M059J (cell line): ENCODE results near the gene ARHGEF1. TPM values are rescaled to one million over a fixed set of nuclear protein-coding genes. Genes with fewer than 3 reads are reported as not detected.

Experiments
- DNase-seq: peaks from one replicate; pipeline ENCODE4 v3.0.0-alpha.2; 2012; ENCODE audit warnings: low read depth
- total RNA-seq: library from RNA; depleted of rRNA; stranded (reverse); fragments of >200 nt; shearing (Covaris generic); gene quantifications from 2 replicates; pipeline ENCODE4 v1.2.3, GENCODE V29; 2014; rRNA removed

The ARHGEF1 gene, protein sequence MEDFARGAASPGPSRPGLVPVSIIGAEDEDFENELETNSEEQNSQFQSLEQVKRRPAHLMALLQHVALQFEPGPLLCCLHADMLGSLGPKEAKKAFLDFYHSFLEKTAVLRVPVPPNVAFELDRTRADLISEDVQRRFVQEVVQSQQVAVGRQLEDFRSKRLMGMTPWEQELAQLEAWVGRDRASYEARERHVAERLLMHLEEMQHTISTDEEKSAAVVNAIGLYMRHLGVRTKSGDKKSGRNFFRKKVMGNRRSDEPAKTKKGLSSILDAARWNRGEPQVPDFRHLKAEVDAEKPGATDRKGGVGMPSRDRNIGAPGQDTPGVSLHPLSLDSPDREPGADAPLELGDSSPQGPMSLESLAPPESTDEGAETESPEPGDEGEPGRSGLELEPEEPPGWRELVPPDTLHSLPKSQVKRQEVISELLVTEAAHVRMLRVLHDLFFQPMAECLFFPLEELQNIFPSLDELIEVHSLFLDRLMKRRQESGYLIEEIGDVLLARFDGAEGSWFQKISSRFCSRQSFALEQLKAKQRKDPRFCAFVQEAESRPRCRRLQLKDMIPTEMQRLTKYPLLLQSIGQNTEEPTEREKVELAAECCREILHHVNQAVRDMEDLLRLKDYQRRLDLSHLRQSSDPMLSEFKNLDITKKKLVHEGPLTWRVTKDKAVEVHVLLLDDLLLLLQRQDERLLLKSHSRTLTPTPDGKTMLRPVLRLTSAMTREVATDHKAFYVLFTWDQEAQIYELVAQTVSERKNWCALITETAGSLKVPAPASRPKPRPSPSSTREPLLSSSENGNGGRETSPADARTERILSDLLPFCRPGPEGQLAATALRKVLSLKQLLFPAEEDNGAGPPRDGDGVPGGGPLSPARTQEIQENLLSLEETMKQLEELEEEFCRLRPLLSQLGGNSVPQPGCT
- 41.7 and 43.9 TPM in 2 replicates for total RNA-seq

DNA sequence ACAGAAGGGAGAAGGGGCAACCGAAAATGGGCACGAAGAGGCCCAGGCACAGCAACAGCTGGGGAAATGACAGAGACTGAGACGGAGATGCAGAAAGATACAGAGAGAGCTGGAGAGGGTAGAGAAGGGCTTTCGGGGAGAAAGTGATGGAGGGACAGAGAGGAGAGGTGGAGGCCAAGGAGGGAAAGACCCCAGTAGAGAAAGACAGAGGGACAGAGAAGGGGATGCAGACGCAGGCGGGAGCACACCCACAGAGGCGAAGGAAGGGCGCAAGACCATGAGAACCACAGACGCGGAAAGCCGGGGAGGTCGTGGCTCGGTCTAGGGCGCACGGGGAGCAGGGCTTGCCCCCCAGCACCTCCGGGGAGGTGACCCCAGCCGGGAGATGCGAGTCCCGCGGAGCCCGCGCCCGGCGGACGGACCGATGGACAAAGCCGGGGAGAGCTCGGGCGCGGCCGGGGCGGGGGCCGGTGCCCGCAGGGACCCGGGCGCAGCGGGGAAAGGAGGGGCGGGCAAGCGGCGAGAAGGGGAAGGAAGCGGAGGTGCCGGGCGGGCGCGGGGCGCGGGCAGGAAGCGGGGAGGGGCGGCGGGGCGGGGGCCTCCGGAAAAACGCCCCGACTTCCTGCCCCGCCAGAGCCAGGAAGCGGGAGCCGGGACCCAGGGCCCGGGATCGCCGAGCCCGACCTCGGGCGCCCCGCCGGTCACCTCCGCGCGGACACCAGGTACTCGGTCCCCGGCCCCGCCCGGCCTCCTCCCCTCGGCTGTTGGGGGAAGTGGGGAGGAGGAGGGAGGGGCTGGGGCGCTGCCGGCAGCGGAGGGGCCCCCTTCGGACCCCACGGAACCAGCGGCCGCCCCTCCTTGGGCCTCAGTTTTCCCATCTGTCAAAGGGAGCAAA is at the start of gene ARHGEF1:
ARHGEF1 (plus strand) TSS at position 617 of the 895 bp plus-strand sequence. CDS start 4,899 bp downstream, outside the sequence.
- peak; percentile 45 for DNase-seq

DNA sequence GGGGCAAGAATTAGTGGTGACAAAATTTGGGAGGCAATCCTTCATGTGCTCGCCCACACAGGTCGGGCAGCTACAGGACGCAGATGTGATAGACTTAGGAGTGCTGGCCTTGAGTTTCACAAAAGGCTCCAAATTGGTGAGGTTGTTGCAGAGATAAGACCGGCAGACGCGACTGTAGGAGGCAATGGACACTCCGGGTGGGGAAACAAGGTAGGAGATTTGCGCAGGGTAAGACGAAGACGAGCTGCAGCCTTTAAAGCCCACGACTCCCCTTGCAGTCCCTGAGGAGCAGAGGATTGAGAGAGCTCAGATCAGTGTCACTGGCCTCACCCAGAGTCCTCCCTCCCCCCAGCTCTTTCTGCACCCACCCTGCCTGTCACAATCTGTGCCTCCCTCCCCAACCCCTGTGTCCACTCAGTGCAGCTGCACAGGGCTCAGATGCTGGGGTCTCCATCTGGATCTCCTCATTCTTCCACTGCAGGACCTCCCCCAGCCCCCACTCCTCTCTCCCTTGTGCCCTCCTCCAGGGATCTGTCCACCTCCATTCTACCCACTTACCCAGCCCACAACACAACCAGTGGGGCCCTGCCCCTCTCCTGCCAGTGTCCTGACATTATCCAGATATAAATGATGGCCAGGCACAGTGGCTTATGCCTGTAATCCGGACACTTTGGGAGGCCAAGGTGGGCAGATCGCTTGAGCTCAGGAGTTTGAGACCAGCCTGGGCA is 44.8 kb upstream of the ARHGEF1 start:
- no peak for DNase-seq

DNA sequence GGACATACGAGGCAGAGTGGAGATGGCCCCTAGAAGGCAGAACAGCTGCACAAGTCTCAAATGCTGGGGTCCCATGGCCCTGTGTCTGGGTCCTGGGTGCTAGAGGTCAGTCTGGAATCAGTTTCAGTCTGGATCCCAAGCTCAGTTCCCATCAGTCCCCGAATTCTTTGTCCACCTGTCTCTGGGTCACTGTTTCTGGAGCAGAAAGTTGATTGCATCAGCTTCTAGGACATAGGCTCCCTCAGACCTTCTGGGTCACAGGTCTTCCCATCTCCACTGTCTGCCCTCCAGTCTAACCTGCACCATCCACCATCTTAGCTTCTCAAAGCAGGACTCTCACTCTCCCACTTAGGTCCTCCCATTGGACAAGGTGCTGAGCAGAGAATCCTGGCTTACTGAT is 43.8 kb upstream of the ARHGEF1 start:
- no peak for DNase-seq

DNA sequence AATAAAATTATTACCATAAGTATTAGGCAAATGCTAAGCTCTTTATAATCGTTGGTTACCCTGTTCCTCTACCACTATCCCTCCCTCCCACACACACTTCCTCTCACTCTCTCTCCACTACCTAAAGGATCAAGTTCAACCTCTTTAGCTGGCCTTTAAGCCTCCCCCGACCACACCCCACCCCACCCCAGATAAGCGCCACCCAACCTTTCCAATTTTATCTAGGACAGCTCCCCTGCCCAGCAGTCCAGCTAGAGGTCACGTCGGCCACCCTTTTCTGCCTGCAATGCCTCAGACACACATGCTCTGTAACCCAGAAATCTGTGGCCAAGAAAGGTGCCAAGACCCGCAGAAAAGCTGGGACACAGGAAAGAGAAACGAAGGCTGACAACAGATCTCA is 39.6 kb upstream of the ARHGEF1 start:
- no peak for DNase-seq

DNA sequence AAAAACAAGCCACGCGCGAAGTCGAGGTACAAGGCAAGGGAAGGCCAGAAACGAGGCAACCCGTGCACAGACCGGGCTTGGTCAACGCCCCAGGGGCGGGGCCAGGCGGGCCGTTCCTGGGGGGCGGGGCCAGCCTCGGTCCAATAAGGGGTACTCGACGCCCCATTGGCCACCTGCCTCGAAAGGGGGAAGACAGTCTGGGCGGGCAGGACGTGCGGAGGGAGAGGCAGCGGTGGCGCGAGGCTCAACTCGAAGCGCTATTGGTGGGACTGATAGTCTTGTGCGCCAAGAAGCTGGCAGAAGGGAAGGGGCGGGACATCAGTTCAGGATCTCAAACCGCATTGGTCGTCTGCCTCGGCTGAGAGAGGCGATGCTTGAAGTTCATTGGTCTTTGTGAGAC is 38.4 kb upstream of the ARHGEF1 start, which contains the start of gene LYPD4:
LYPD4 (minus strand) TSS at position 83 of the 400 bp plus-strand sequence. CDS start 5,398 bp downstream, outside the sequence.
- no peak for DNase-seq

DNA sequence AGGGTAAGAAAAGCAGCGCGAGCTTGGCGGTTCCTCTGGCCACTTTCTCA is 38.2 kb upstream of the ARHGEF1 start, which contains the start of gene DMRTC2:
DMRTC2 (plus strand) TSS at position 42 of the 50 bp plus-strand sequence. CDS start 2,387 bp downstream, outside the sequence.
- DNase-seq = no peak

DNA sequence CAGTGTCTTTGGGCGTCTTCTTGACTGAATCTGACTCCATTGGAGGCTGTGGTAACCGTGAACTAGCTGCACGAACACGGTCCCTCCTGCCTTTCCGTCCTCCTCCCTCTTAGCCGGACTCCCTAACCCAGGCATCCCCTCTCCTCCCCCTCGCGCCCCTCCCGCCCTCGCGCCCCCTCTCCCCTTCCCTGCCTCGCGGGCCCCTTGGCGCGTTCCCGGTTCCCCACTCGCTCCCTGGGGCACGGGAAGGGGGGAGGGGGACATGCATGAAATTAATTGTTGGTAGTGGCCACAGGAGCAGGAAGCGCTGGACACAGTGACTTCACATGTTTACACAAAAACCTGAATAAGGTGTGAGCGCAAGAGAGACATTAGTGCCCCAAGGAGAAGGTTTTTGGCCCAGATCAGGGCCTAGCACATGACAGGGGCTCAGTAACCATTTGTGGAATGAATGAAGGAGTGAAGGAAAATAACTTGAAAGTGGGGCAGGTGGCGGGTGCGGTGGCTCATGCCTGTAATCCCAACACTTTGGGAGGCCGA is 37.9 kb upstream of the ARHGEF1 start:
- DNase-seq = no peak

DNA sequence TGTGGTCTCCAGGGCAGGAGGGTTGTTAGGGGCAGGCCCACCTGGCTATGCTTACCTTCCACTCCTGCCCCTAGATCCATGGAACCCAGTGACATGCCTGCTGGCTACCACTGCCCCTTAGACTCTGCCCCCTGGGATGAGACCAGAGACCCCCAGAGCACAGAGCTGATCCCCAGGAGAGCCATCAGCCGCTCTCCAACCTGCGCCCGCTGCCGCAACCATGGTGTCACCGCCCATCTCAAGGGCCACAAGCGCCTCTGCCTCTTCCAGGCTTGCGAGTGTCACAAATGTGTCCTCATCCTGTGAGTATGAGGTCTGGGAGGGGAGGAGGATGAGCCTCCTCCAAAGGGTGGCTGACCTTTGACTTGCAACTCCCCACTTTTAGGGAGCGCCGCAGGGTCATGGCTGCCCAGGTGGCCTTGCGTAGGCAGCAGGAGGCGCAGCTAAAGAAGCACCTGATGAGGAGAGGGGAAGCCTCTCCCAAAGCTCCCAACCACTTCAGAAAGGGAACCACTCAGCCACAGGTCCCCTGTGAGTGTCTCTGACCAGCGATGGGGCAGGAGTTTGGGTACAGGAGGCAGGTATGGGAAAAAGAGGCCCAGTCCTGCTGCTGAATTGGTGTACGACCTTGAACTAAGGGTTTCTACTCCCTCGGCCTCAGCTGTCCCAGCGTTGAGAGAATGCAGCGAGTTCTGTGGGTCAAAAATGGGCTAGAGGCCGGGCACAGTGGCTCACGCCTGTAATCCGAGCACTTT is 35.5 kb upstream of the ARHGEF1 start:
- DNase-seq = no peak

DNA sequence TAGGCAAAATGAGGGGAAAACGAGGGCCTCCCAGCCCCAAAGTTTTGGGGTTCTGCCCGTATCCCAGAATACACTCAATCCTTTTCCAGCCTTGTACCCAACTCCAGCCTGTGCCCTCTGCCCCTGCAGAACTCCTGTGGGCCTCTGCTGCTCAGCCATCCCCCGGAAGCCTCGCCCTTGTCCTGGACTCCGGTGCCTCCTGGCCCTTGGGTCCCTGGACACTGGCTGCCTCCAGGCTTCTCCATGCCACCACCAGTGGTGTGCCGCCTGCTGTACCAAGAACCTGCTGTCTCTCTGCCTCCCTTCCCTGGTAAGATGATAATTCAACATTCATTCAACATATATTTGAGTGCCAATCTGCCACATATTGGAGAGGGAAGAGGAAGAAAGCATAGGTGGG is 34.3 kb upstream of the ARHGEF1 start:
- no peak for DNase-seq

DNA sequence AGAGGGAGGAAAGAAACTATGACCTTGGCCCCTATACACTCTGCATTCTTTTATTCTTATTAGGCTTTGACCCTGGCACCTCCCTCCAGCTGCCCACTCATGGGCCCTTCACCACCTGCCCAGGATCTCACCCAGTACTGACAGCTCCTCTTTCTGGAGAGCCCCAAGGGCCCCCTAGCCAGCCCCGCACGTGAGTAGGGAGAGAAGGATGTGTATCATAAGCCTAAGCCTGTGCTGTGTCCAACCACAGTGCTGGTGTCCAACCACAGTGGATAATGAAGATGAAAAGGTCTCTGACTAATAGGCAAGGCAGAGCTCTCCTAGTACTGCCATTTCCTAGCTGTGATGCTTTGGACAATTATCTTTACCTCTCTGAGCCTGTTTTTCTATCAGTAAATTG is 33.9 kb upstream of the ARHGEF1 start:
- DNase-seq = no peak

DNA sequence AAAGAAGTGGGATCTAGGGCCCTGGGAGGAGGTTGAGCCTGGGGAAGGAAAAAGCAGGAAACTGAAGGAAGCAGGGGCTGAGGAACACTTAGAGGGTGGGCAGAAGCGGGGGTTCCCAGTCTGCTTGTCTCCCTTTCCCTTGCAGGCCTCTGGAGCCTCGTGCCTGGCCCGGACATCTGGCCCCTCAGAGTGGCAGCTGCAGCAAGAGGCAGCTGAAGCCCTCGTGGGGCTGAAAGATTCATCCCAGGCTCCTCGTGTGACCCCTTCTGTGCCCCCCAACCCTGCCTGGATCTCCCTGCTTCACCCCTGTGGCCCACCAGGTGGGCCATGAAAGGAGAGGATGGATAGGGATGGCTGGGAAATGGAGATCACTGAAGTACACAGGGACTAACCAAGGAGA is 32.6 kb upstream of the ARHGEF1 start:
- no peak for DNase-seq

DNA sequence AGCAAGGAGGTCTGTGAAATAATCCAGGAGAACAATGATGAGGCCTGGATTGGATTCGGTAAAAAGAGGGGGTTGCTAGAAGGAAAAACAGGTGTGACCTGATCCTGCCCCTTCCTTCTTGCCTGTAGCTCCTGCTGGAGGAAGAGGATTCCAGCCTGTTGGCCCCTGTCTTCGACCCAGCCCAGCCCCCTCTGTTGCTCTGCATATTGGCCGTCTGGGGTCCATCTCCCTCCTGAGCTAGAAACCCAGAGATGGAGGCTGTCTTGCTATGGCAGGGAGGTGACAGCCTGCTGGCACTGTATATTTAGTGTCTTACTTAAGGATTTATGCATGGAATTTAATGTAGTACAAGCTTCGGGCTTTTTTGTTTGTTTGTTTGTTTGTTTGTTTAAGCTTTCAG is 31.5 kb upstream of the ARHGEF1 start:
- DNase-seq = no peak

DNA sequence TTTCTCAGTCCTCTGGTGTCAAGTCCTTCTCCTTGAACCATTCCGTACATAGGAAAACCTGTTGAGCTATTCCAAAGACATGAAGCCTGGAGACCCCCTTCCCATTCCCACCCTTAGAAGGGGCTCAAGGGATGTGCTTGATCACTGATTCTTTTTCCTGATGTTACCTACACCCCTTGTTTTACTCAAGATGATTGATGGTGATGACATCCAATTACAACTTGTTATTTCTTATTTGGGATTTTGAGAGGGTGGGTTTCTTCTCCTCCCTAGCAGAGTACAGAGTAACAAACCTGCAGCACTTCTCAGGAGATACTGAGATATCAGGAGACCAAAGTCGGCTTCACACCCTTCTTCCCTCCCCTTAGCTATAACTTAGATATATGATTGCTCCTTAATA is 29.6 kb upstream of the ARHGEF1 start:
- no peak for DNase-seq

DNA sequence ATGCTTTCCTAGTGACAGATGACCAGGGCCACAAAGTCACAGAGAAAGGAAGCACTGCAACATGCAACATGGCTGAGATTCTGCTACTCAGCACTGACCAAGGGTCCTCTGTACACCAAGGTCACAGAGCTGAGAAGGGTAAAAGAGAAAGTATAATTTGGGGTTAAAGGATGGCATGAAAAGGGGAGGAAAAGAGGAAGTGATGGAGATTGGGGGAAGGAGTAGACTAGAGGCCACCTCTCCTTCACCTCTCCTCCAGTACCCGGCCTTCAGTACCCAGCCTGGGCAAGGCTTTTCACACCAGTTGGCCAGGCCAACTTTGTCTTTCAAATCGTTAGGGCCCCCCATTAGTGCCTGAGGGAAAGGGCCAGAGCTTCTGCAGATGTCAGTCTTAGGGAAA is 29.2 kb upstream of the ARHGEF1 start:
- DNase-seq = no peak

DNA sequence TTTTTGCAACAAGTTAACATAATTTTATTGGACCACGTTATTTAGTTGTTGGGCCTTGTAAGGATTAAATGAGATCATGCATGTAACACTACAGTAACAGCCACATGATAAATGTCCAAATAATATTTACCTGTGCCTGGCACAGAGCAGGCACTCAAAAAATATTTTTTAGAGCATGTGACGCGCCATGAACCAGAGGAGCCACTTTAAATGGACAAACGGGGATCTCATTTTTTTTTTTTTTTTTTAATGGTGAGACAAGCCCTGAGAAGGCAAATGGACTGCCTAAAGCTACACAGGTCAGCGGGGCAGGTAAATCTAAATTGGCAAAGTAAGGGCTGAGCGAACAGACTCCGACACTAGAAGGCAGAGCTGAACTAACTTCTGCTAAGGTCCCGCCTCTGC is 23.8 kb upstream of the ARHGEF1 start:
- no peak for DNase-seq

DNA sequence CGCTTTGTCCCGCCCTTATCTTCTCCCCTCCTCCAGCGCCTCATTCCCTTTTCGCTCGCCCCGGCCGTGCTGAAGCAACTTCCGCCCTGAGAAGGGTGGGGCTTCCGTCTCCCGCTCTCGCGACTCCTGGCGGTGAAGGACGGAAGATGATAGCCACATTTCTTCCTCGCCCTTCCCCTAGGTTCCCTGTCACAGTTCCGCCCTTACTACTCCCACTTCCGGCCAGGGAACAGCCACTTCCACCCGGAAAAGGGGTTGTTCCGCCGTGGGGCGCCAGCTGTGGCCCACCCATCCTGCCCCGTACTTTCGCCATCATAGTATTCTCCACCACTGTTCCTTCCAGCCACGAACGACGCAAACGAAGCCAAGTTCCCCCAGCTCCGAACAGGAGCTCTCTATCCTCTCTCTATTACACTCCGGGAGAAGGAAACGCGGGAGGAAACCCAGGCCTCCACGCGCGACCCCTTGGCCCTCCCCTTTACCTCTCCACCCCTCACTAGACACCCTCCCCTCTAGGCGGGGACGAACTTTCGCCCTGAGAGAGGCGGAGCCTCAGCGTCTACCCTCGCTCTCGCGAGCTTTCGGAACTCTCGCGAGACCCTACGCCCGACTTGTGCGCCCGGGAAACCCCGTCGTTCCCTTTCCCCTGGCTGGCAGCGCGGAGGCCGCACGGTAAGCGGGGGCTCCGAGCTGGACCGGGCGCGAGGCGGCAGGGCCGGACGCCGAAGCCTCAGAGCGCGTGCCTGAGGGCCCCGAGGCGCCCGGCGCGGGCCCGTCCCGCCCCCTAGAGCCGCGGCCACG is 23.2 kb upstream of the ARHGEF1 start, which contains the start of gene RPS19:
RPS19 (plus strand) TSS at position 638 of the 801 bp plus-strand sequence. CDS start 520 bp downstream, outside the sequence.
- DNase-seq = peak; percentile 98

DNA sequence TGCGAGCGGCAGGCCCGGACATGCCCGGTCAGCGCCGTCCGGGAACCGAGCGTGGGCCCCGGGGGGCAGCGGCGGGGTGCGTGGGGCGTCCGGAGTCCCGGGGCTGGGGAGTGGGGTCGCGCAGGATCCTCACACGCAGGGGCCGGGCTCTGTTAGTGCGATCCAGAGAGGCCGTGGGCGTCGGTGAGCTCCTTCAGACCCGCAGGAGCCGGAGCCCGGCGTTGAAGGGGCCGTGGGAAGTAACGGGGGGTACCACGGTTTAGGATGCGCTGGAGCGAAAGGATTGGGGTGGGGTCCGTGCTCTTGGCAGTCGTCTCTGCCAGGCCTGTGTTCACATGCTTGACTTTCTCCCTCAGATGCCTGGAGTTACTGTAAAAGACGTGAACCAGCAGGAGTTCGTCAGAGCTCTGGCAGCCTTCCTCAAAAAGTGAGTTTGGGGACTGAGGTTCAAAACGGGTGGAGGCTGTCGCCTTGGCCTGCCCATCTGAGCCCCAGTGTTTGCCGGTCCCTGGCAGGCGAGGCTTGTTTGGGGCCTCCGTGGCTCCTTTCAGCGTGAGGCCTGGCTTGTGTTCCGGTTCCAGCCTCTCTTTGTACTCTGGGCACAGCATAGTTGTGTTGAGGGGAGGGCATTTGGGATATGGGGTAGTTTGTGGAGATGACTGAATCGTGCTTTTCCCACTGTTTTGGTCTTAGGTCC is 22.4 kb upstream of the ARHGEF1 start:
- no peak for DNase-seq

DNA sequence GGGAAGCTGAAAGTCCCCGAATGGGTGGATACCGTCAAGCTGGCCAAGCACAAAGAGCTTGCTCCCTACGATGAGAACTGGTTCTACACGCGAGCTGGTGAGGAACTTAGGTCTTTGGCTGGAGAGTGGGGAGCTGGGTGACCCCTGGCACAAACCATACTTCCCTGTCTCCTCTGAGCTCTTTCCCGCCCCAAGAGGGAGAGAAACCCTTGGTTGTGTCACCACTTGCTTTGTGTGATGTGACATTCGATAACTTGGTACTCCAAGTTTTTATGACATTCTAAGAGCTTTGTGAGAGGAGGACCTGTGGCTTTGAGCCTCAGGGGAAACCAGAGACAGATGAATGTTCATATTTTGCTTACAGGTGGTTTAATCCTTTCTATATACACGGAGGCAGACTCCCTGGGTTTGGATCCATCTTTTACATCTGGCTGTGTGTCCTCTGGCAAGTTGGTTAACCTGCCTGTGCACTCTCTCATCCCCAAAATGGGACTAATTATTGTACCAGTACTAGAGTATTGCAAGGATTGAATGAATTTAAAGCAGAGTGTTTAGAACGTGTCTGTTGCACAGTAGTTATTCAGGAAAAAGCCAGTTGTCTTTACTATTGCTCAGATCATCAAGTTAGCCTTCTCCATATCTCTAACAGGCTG is 21.7 kb upstream of the ARHGEF1 start:
- no peak for DNase-seq
